Cardiac muscle cell (in vitro differentiated cells and primary cell): Measurements from ENCODE around the gene CDC20. TPM values are rescaled to one million over a fixed set of nuclear protein-coding genes. Genes with fewer than 3 reads are reported as not detected.

ENCODE experiments used
- DNase-seq, 2 donors: peaks; one replicate each; pipeline versions ENCODE4 v3.0.0 to v3.0.0-alpha.2; 2010 to 2017; ENCODE audit warnings: low read depth in 1 of 2, low spot score in 1 of 2
- H3K27ac ChIP-seq: fragments of 200-600 bp; sonication (generic); 2 replicates; pipeline ENCODE4 v1.5.1; 2016
- H3K27me3 ChIP-seq: fragments of 200-600 bp; sonication (generic); 2 replicates; pipeline ENCODE4 v1.6.0; 2016; ENCODE audit warnings: control low read depth
- H3K36me3 ChIP-seq: fragments of 200-600 bp; sonication (generic); 2 replicates; pipeline ENCODE4 v1.5.1; 2016; ENCODE audit warnings: control low read depth
- H3K4me1 ChIP-seq: fragments of 200-600 bp; sonication (generic); 2 replicates; pipeline ENCODE4 v1.8.1; 2017; ENCODE audit warnings: low read depth, mild to moderate bottlenecking, mixed run types
- H3K4me3 ChIP-seq: fragments of 200-600 bp; sonication (generic); 2 replicates; pipeline ENCODE4 v1.5.1; 2016; ENCODE audit warnings: mild to moderate bottlenecking
- H3K9me3 ChIP-seq: fragments of 200-600 bp; sonication (generic); 2 replicates; pipeline ENCODE4 v1.5.1; 2017; ENCODE audit warnings: low read depth, mild to moderate bottlenecking, control low read depth
- CTCF ChIP-seq: IDR thresholded peaks from 2 replicates; pipeline ENCODE4 v1.5.1; 2012; ENCODE audit warnings: low read depth, mild to moderate bottlenecking, low read length
- polyA plus RNA-seq: library from polyadenylated mRNA; unstranded; fragments of >200 nt; fragmentation: Nextera tagmentation; extraction: Ambion mirVana; gene quantifications from 2 replicates; pipeline ENCODE4 v1.2.1, GENCODE V29; 2016
- total RNA-seq: library from RNA; depleted of rRNA; stranded (reverse); fragments of >200 nt; gene quantifications from 2 replicates; pipeline ENCODE4 v1.2.3, GENCODE V29; 2016

CDC20 gene
- total and polyA plus RNA-seq, 2 experiments from 2014 or later = 18.7 to 134 TPM

GRCh38 chr1:43331688-43332087, 27.1 kb upstream of the CDC20 start:
- no peak for TF ChIP-seq CTCF

GRCh38 chr1:43334453-43335205, 24.2 kb upstream of the CDC20 start:
- peak overlapping the region; percentile 60 for H3K27ac ChIP-seq
- no peaks in the 10 kb centered on the region for H3K36me3 ChIP-seq
- no peaks in the 10 kb centered on the region for H3K9me3 ChIP-seq
- no peaks in the 10 kb centered on the region for H3K27me3 ChIP-seq
- peak in 1 of 2 donors; percentile 23 for DNase-seq
- H3K4me3 ChIP-seq = no peak overlapping the region
- peaks cover 13% of the 10 kb centered on the region for H3K4me1 ChIP-seq
- no peak for TF ChIP-seq CTCF

More at GRCh38 chr1:43331688-43332087, 27.1 kb upstream of the CDC20 start:
- no peaks in the 10 kb centered on the region for H3K36me3 ChIP-seq
- no peak overlapping the region for H3K4me3 ChIP-seq
- no peaks in the 10 kb centered on the region for H3K27me3 ChIP-seq
- no peak for DNase-seq
- peaks cover 13% of the 10 kb centered on the region for H3K4me1 ChIP-seq
- no peaks in the 10 kb centered on the region for H3K9me3 ChIP-seq
- H3K27ac ChIP-seq = no peak overlapping the region

- Histone ChIP-seq H3K4me1 (peaks cover 13% of the 10 kb centered on the region), H3K27me3 (no peaks in the 10 kb centered on the region), H3K36me3 (no peaks in the 10 kb centered on the region), H3K4me3 (no peak within 1 kb of the TSS), H3K27ac (no peak within 1 kb of the TSS), H3K9me3 (no peaks in the 10 kb centered on the region)
- TF ChIP-seq CTCF = no peak
- DNase-seq = no peak
Measured at GRCh38 chr1:43337588-43337987, 21.2 kb upstream of the CDC20 start, which contains the start of gene MPL. Gene MPL, plus strand, starts transcription at chr1:43337818. Its CDS starts 31 bp downstream, at chr1:43337849.

- Histone ChIP-seq H3K36me3 (no peaks in the 10 kb centered on the region), H3K9me3 (no peaks in the 10 kb centered on the region), H3K27ac (no peak overlapping the region), H3K4me3 (no peak overlapping the region), H3K4me1 (peaks cover 13% of the 10 kb centered on the region), H3K27me3 (no peaks in the 10 kb centered on the region)
- no peak for DNase-seq
- TF ChIP-seq CTCF = no peak
Measured at GRCh38 chr1:43338001-43338400, 20.8 kb upstream of the CDC20 start.

GRCh38 chr1:43339584-43340232, 19.1 kb upstream of the CDC20 start:
- Histone ChIP-seq H3K4me3 (no peak overlapping the region), H3K4me1 (peaks cover 15% of the 10 kb centered on the region), H3K9me3 (no peaks in the 10 kb centered on the region), H3K27me3 (no peaks in the 10 kb centered on the region), H3K27ac (no peak overlapping the region), H3K36me3 (no peaks in the 10 kb centered on the region)
- no peak for TF ChIP-seq CTCF
- no peak for DNase-seq
